GM18505 (cell line): ENCODE results near the gene PDSS1.
"Not testable (repeated sequence)": the region's sequence is repeated elsewhere in the genome, so short reads cannot be mapped to it uniquely, and the experiment has no call there.

Experiments
- ATAC-seq: cut with Tn5 transposase; IDR thresholded peaks from one replicate; pipeline ENCODE4 v1.9.1; 2021; ENCODE audit not compliant: unreplicated experiment
- POLR2A ChIP-seq: IDR thresholded peaks from 4 replicates; pipeline ENCODE4 v1.6.1; 2011; ENCODE audit warnings: borderline replicate concordance; ENCODE audit not compliant: insufficient read depth, insufficient read length; ENCODE audit errors: extremely low read depth

Gene PDSS1

GRCh38 chr10:26685441-26685840 lies 12.1 kb upstream of the PDSS1 start:
- TF ChIP-seq POLR2A: no peak
- ATAC-seq: no peak

DNA sequence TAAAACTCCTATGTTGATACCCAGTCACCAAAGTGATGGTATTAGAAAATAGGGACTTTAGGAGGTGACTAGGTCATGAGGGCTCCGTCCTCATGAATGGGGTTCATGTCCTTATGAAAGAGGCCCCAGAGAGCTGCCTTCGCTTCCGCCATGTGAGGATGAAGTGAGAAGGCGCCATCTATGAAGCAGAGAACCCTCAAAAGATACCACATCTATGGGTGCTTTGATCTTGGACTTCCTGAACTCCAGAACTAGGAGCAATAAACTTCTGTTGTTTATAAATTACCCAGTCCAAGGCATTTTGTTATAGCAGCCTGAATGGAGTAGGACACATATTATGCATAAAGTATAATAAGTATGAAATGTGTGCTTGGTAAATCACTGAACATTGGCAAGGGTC lies 8.1 kb upstream of the PDSS1 start:
- no peak for TF ChIP-seq POLR2A

GRCh38 chr10:26690731-26691475 lies 6.6 kb upstream of the PDSS1 start:
- no peak for ATAC-seq

More for the DNA sequence above, 8.1 kb upstream of the PDSS1 start:
- no peak for ATAC-seq

DNA sequence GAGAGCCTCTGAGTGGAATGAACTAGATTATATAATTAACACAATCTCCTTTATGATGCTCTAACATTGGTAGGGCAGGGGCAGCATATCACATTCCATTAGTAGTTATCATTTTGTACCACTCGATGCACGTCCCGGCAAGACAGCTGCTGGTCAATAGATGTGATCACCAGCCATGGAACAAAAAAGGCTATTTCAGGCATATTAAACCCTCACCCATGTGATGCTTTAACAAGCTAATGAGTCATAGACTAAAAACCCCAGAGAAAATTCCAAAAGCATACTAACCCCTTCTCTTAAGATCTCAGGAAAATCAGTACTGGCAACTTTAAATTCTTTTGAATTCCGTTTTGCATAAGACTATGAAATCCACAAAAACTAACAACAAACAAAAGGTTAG lies 3.0 kb upstream of the PDSS1 start:
- ATAC-seq: not testable (repeated sequence)

More at GRCh38 chr10:26690731-26691475, 6.6 kb upstream of the PDSS1 start:
- no peak for TF ChIP-seq POLR2A

GRCh38 chr10:26696786-26697162 lies 727 bp upstream of the PDSS1 start:
- no peak for ATAC-seq
- TF ChIP-seq POLR2A: no peak

DNA sequence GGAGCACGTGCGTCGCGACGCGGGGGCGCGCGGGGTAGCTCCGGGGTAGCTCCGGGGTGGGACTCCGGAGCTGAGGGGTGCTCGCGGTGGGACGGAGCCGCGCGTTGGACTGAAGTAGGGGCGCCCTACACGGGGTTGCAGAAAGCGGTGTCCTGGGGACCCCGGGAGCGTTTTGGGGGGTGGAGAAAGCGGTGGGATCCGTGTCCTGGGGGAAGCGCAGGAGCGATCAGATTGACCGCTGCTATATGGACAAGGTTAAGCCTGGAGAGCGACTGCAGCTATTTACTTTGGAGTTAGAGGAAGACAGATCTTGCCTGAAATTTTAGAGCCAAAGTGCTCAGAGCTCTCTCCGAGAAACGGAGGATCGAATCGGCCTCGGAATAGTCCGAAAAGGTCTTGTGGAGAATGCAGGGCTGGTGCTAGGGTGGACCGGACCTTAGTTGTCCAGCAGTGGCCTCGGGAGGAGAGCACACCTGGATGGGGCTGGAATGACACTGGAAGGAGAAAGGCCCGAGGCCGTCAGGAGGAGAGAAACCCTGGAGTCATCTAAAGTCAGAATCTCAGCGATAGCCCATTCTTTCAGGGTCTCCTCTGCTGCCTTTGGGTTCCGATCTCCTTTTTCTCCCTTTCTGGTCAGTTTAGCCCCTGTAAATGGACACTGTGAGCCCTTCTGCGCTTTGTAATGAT lies 564 bp downstream of the PDSS1 start:
- TF ChIP-seq POLR2A: no peak
- ATAC-seq: no peak

DNA sequence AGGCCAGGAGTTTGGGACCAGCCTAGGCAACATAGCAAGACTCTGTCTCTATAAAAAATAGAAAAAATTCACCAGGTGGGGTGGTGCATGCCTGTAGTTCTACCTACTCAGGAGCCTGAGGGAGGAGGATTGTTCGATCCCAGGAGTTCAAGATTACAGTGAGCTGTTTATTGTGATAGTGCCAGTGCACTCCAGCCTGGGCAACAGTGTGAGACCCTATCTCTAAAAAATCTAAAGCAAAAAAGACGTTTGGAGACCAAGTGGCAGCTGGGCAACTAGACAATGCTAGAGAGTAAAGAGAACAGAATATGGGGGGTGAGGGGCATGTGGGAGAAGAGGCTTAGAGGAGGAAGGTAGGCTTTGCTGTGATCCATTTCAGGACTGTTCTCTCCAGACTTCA lies 1.4 kb downstream of the PDSS1 start:
- no peak for ATAC-seq
- TF ChIP-seq POLR2A: no peak

DNA sequence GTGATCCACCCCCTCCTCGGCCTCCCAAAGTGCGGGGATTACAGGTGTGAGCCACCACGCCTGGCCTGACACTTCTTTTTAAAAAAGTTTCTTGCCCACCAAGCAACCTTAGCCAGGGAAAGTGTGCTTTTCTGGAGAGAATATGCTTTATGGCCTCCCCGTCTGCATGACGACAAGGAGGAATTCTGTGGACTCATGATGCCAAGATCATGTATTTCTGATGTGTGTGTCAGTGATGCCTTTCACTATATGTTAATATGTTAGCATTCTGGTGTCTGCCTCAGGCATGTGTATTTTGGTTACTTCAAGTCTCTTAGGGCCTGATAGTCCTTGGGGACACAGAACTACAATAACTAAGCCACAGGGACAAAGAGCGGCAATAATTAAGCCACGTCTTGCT lies 2.1 kb downstream of the PDSS1 start:
- no peak for TF ChIP-seq POLR2A
- ATAC-seq: no peak

GRCh38 chr10:26700884-26701630 lies 3.6 kb downstream of the PDSS1 start:
- ATAC-seq: no peak
- TF ChIP-seq POLR2A: no peak

- TF ChIP-seq POLR2A: no peak
- no peak for ATAC-seq
Measured at GRCh38 chr10:26703096-26703495, 5.6 kb downstream of the PDSS1 start.

DNA sequence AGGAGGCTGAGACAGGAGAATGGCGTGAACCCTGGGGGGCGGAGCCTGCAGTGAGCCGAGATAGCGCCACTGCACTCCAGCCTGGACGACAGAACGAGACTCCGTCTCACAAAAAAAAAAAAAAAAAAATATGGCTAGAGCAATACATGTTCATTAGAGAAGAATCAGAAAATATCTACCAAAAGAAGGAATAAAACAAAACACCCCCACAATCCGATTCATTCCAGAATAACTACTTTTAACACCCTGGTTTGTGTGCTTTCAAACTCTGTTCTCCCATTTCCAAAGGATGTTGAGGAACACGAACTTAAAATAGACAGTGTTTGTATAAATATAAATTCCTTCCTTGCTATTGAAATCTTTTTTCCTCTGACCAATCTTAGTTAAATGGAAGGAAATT lies 6.5 kb downstream of the PDSS1 start:
- TF ChIP-seq POLR2A: no peak
- no peak for ATAC-seq

- no peak for ATAC-seq
Measured at GRCh38 chr10:26706206-26706605, 8.7 kb downstream of the PDSS1 start.

GRCh38 chr10:26706936-26707335 lies 9.4 kb downstream of the PDSS1 start:
- no peak for ATAC-seq
- no peak for TF ChIP-seq POLR2A

More at GRCh38 chr10:26706206-26706605, 8.7 kb downstream of the PDSS1 start:
- TF ChIP-seq POLR2A: no peak

- ATAC-seq: no peak
- TF ChIP-seq POLR2A: no peak
Measured at GRCh38 chr10:26711324-26711723, 13.8 kb downstream of the PDSS1 start.
